Fibroblast of villous mesenchyme (primary cell): ENCODE data around the gene SGMS1. TPM values are rescaled to one million over a fixed set of nuclear protein-coding genes. Genes with fewer than 3 reads are reported as not detected.

Experiments used
- DNase-seq: peaks from one replicate; pipeline ENCODE4 v3.0.0-alpha.2; 2010; ENCODE audit warnings: low read depth
- H3K4me3 ChIP-seq: 2 replicates; pipeline ENCODE4 v1.5.1; 2011; ENCODE audit warnings: low read depth, mild to moderate bottlenecking, low read length
- total RNA-seq: library from RNA; depleted of rRNA; stranded (reverse); fragments of >200 nt; gene quantifications from 2 replicates; pipeline ENCODE4 v1.2.3, GENCODE V29; 2012
- TF ChIP-seq, protein P1 (sequence below): IDR thresholded peaks from 2 replicates; pipeline ENCODE4 v1.5.1; 2012; ENCODE audit warnings: low read depth, mild to moderate bottlenecking, low read length; ENCODE audit not compliant: insufficient read depth

SGMS1 gene
- total RNA-seq, 1 donor: 57.9 TPM

DNA sequence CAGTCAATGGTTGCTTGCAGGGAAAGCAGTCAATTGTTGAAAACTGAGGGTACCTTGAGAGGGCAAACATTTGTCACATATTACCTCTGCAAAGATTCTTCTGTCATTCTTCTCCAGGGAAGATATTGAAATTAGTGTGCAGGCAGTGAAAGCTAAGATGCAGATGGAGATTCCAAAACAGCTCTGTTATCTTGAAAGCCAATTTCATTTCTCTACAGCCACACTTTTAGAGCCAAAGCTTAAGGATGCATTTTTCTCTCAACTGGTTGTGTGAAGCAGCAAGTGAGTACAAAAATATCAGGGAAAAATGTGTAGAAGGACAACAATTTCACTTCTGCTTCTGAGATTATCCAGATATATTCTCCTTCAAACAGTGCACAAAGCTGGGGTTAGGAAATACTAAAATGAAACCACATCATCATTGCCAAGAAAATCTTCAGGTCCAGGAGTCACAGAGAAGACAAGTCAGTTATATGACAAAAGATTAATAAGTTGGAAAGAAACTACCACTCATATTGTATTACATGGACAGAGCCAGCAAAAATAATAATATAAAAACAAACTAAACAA, 16.3 kb downstream of the SGMS1 start:
- H3K4me3 ChIP-seq: no peak overlapping the region
- DNase-seq: peak; percentile 67
- TF ChIP-seq, protein P1, sequence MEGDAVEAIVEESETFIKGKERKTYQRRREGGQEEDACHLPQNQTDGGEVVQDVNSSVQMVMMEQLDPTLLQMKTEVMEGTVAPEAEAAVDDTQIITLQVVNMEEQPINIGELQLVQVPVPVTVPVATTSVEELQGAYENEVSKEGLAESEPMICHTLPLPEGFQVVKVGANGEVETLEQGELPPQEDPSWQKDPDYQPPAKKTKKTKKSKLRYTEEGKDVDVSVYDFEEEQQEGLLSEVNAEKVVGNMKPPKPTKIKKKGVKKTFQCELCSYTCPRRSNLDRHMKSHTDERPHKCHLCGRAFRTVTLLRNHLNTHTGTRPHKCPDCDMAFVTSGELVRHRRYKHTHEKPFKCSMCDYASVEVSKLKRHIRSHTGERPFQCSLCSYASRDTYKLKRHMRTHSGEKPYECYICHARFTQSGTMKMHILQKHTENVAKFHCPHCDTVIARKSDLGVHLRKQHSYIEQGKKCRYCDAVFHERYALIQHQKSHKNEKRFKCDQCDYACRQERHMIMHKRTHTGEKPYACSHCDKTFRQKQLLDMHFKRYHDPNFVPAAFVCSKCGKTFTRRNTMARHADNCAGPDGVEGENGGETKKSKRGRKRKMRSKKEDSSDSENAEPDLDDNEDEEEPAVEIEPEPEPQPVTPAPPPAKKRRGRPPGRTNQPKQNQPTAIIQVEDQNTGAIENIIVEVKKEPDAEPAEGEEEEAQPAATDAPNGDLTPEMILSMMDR: no peak

DNA sequence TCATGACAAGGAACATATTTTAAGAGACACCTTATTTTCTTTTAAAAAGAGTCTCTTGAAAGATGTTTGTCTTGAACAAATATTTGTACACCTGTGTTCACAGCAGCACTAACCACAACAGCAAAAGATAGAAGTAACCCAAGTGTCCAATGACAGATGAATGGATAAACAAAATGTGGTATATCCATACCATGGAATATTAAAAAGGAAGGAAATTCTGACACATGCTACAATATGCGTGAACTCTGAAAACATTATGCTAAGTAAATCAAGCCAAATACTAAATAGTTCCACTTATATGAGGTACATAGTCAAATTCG, 17.8 kb downstream of the SGMS1 start:
- TF ChIP-seq, protein P1: no peak
- H3K4me3 ChIP-seq: no peak overlapping the region
- DNase-seq: no peak

DNA sequence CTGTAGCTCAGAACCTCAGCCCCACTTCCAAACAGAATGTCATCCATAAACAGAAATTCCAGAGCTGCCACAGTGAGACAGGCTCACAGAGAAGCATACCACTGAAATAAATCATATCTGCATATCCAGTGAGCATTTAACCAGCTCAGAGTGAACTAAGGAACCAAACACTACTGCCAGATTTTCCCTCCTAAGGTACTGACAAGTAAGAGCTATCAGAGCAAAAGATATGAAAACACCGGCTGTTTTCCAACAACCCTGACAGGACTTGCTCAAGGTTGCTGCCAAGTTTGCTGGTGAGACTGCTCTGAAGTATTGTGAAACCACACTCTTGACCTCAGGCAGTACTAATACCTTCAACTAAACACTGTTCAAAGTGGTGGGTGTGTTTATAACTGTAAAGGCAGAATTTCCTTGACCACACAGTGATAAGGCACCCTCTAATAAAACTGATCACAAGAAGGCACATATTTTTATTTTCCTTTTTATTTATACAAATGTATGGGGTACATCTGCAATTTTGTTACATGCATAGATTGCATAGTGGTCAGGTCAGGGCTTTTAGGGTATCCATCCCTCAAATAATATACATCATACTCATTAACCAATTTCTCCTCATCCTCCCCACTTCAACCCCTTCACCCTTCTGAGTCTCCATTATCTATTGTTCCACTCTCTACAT, 18.3 kb downstream of the SGMS1 start:
- peak; percentile 97 for DNase-seq
- no peak overlapping the region for H3K4me3 ChIP-seq
- TF ChIP-seq, protein P1: no peak

DNA sequence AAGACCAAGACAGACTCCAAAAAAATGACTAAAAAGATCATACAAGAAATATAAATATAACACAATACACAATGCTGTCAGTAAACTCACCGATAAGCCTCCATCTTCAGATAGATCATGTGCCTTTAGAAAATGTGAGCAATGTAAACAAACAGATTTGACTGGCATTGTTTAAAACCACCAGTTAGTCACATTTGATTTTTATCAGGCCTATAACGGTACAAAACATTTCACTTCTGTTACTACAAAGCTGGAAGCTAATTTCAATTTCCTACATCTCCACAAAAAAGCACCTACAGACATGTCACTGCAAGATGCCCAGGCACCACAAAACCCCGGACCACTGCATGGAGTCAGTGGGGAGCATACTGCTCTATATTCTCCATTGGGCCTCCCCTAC, 18.9 kb downstream of the SGMS1 start:
- no peak overlapping the region for H3K4me3 ChIP-seq
- DNase-seq: no peak
- TF ChIP-seq, protein P1: no peak

DNA sequence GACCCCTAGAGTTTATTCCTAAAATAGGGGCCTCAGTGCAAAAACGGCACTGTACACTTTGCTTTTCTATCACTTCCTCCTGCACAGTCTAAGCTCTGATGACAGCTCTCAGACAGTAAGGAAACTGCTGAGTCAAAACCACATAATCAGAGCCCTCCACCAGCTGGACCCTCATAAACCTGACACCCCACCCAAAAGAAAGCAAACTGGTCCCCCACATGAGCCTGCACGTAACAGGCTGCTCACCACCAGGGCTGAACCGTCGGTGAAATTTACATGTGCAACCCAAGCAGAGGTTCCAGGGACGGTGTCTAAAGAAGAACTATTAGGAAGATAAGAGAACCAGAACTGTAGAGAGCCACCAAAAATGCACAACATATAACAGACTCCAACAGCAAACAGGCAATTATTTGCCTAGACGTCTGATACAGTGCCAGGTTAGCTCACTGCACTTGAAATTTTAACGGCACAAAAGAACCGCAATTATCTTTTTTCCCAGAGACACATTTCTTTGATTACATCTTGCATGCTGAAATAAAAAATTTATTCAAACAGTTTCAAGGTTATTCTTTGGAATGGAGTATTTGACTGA, 19.6 kb downstream of the SGMS1 start:
- H3K4me3 ChIP-seq: no peak overlapping the region
- TF ChIP-seq, protein P1: no peak
- DNase-seq: peak; percentile 48

DNA sequence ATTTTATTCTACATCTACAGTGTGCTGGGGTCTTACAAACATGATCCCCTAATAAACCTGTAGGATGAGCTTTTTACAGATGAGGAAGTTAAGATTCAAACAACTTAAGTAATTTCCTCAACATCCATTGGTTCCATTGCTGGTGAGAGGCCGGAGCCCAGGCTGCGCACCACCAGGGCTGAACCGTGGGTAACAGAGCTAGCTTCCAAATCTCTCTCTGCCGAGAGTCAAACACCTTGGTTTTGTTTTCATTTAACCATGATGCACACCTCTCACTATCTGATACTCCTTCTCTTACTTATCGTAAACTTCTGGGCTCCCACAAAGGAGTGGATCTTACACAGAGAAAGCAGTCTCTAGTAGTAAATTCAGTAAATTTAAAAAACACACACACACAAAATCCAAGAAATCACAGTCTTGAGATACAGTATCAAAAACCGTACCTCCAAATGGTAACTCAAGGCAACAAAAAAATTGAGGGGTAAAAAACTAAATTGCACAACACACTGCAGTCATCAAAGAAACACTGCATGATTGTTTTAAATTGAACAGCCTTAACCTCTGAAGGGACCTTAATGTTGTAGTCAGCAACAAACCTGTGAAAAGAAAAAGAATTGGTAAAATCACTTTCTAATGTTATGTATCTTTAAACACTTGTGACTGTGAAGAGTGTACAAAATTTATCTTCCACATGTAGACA, 20.5 kb downstream of the SGMS1 start:
- no peak overlapping the region for H3K4me3 ChIP-seq
- TF ChIP-seq, protein P1: no peak
- DNase-seq: no peak
